ENCODE measurements around the gene SLC6A17. TPM values are rescaled to one million over a fixed set of nuclear protein-coding genes. Genes with fewer than 3 reads are reported as not detected.

Gene SLC6A17
- total RNA-seq, 6 experiments from 2014 or later: not detected

GRCh38 chr1:110134050-110134595 lies 16.2 kb upstream of the SLC6A17 start:
- TF ChIP-seq CTCF (IDR thresholded peaks at IDR 0.05) (no peak), POLR2A (IDR thresholded peaks at IDR 0.05) (no peak)
- Histone ChIP-seq H3K27me3 (no peaks in the 10 kb centered on the region), H3K9me3 (no peaks in the 10 kb centered on the region), H3K36me3 (no peaks in the 10 kb centered on the region), H3K27ac (no peak overlapping the region), H3K4me1 (no peaks in the 10 kb centered on the region), H3K4me3 (no peak overlapping the region)
- intact Hi-C loops (cut with DNase I): no loop called here
- 36% methylated on average over 11 of the region's 11 CpGs for WGBS (ENCODE audit: insufficient coverage, low coverage, low lambda C conversion rate, missing lambda C conversion rate)
- ATAC-seq (no peak), DNase-seq (no peak)

- no peak overlapping the region for H3K4me3 ChIP-seq
These were observed 15.0 kb upstream of the SLC6A17 start for GRCh38 chr1:110135246-110135645.

DNA sequence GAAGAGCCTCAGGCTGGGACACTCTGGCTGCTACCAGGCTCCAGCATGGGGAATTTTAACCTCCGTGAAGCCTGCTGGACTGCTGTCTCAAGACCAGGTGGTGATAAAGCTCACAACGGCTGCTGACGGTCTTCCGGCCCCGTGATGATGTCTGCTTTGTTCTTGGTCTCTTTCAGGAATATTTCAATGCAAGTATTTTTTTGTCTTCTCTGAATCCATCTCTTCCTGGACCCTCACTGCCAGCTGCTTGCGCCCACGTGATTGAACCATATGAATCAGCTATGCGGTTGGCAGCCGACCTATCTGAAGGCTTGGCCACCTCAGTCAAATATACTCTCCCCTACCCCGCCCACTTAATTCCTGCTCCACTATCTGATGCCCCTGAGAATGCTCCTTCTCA lies 14.6 kb upstream of the SLC6A17 start:
- H3K36me3 ChIP-seq: no peaks in the 10 kb centered on the region
- WGBS (ENCODE audit: insufficient coverage, low coverage, low lambda C conversion rate, missing lambda C conversion rate): 61% methylated on average over 4 of the region's 10 CpGs
- H3K4me1 ChIP-seq: no peaks in the 10 kb centered on the region
- peaks cover 3 to 5% of the 10 kb centered on the region in 2 donors for H3K27me3 ChIP-seq
- H3K27ac ChIP-seq: no peak overlapping the region
- ATAC-seq (no peak), DNase-seq (no peak)
- no peak overlapping the region for H3K4me3 ChIP-seq
- H3K9me3 ChIP-seq: no peaks in the 10 kb centered on the region
- intact Hi-C loops (cut with DNase I): no loop called here
- TF ChIP-seq CTCF (IDR thresholded peaks at IDR 0.05): no peak
- TF ChIP-seq POLR2A (IDR thresholded peaks at IDR 0.05): no peak

More at GRCh38 chr1:110135246-110135645, 15.0 kb upstream of the SLC6A17 start:
- Histone ChIP-seq H3K36me3 (no peaks in the 10 kb centered on the region), H3K4me1 (no peaks in the 10 kb centered on the region), H3K27me3 (peaks cover 3 to 4% of the 10 kb centered on the region in 2 donors), H3K27ac (no peak overlapping the region), H3K9me3 (no peaks in the 10 kb centered on the region)
- 25% methylated on average over 1 of the region's 4 CpGs for WGBS (ENCODE audit: insufficient coverage, low coverage, low lambda C conversion rate, missing lambda C conversion rate)
- no peak for ATAC-seq
- intact Hi-C loops (cut with DNase I): no loop called here
- DNase-seq: no peak
- TF ChIP-seq CTCF (IDR thresholded peaks at IDR 0.05) (no peak), POLR2A (IDR thresholded peaks at IDR 0.05) (no peak)

DNA sequence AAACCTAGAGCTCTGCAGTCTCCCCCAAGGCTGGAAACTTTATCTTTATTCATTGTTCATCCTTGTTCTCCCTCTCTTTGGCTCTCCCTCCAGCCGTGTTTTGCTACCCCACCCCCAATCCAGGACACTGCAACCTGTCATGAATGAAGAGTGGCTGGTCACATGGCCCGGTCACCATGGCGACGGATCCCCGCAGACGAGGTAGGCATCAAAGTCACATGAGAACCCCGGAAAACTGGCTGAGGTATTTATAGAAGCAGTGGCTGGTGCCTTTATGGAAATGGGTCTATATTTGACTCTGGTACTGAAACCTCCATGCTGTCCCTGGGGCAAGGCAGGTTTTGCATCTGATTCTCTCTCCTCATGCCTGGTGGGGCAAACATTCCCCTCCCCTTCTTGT lies 13.4 kb upstream of the SLC6A17 start:
- 0% methylated on average over 7 of the region's 7 CpGs for WGBS (ENCODE audit: insufficient coverage, low coverage, low lambda C conversion rate, missing lambda C conversion rate)
- no peak overlapping the region for H3K4me3 ChIP-seq
- TF ChIP-seq CTCF (IDR thresholded peaks at IDR 0.05) (no peak), POLR2A (IDR thresholded peaks at IDR 0.05) (no peak)
- H3K4me1 ChIP-seq: no peaks in the 10 kb centered on the region
- DNase-seq (no peak), ATAC-seq (no peak)
- no peak overlapping the region for H3K27ac ChIP-seq
- peaks cover 3 to 5% of the 10 kb centered on the region in 2 donors for H3K27me3 ChIP-seq
- intact Hi-C loops (cut with DNase I): no loop called here
- no peaks in the 10 kb centered on the region for H3K9me3 ChIP-seq
- H3K36me3 ChIP-seq: no peaks in the 10 kb centered on the region

DNA sequence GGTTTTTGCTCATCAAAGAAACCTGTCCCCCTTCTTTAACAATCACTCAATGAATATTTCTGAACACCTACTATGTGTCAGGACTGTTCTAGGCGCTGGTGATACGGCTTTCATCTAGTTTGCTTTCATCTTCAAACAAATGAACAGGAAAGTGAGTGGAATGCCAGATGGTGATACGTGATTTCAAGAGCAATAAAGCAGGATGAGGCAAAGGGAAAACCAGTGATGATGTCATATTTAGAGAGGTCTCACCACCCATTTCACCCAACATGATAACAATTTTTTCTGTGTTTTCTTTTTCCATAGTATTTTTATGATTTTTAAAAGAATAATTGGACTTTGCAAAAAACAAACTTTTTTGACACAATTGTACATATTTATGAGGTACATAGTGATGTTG lies 11.3 kb upstream of the SLC6A17 start:
- DNase-seq (no peak), ATAC-seq (no peak)
- H3K27ac ChIP-seq: no peak overlapping the region
- TF ChIP-seq CTCF (IDR thresholded peaks at IDR 0.05) (no peak), POLR2A (IDR thresholded peaks at IDR 0.05) (no peak)
- intact Hi-C loops (cut with DNase I): no loop called here
- no peaks in the 10 kb centered on the region for H3K9me3 ChIP-seq
- no peaks in the 10 kb centered on the region for H3K36me3 ChIP-seq
- H3K27me3 ChIP-seq: peaks cover 3 to 5% of the 10 kb centered on the region in 2 donors
- 56% methylated on average over 3 of the region's 3 CpGs for WGBS (ENCODE audit: insufficient coverage, low coverage, low lambda C conversion rate, missing lambda C conversion rate)
- no peaks in the 10 kb centered on the region for H3K4me1 ChIP-seq
- no peak overlapping the region for H3K4me3 ChIP-seq

Measured in right lobe of liver (tissue), 6 donors.